GM12878 (cell line): ENCODE measurements around the gene CLTCL1.

Source experiments
- CEBPB ChIP-seq, 2 experiments: fragments of 150-350 bp in 1 of 2; IDR thresholded peaks; 2 replicates each; pipeline ENCODE4 v1.6.1; 2012 to 2014; ENCODE audit warnings: low read depth in 2 of 2, low read length in 2 of 2, borderline replicate concordance in 1 of 2, inconsistent platforms in 1 of 2
- CHD2 ChIP-seq: IDR thresholded peaks from 2 replicates; pipeline ENCODE4 v1.6.1; 2011; ENCODE audit warnings: low read depth, low read length, improper control_type of control experiment, borderline replicate concordance
- CREM ChIP-seq: IDR thresholded peaks from 2 replicates; pipeline ENCODE4 v1.6.1; 2014; ENCODE audit warnings: antibody characterized with exemption, low read depth
- CTCF ChIP-seq, 3 experiments: IDR thresholded peaks in 2 of 3; conservative IDR thresholded peaks in 1 of 3; 2 replicates each; pipeline ENCODE4 v1.5.1; 2011; ENCODE audit warnings: low read depth in 3 of 3, low read length in 3 of 3, mild to moderate bottlenecking in 3 of 3, control low read depth in 2 of 3, moderate library complexity in 2 of 3, inconsistent platforms in 1 of 3, mixed read lengths in 1 of 3; ENCODE audit not compliant: control insufficient read depth in 2 of 3, insufficient read depth in 1 of 3; ENCODE audit errors: extremely low read depth in 1 of 3
- CUX1 ChIP-seq: IDR thresholded peaks from 2 replicates; pipeline ENCODE4 v1.6.1; 2012; ENCODE audit warnings: improper control_type of control experiment, low read depth, low read length; ENCODE audit not compliant: insufficient replicate concordance
- MAX ChIP-seq: IDR thresholded peaks from 2 replicates; pipeline ENCODE4 v1.6.1; 2012; ENCODE audit warnings: low read depth, low read length, improper control_type of control experiment
- NFXL1 ChIP-seq: fragments of 450-650 bp; IDR thresholded peaks from 2 replicates; pipeline ENCODE4 v1.6.1; 2017; ENCODE audit warnings: antibody characterized with exemption, mild to moderate bottlenecking, borderline replicate concordance
- NR2C2 ChIP-seq: IDR thresholded peaks from 2 replicates; pipeline ENCODE4 v1.6.1; 2011; ENCODE audit warnings: borderline replicate concordance, low read depth; ENCODE audit not compliant: control insufficient read depth, insufficient read length
- RB1 ChIP-seq: fragments of 450-650 bp; formaldehyde crosslinking; IDR thresholded peaks from 2 replicates; pipeline ENCODE4 v1.6.1; 2017; ENCODE audit warnings: mild to moderate bottlenecking, borderline replicate concordance
- RFX5 ChIP-seq: IDR thresholded peaks from 2 replicates; pipeline ENCODE4 v1.6.1; 2011; ENCODE audit warnings: low read depth, low read length, improper control_type of control experiment
- YBX1 ChIP-seq: fragments of 450-650 bp; IDR thresholded peaks from 2 replicates; pipeline ENCODE4 v1.6.1; 2016; ENCODE audit warnings: antibody characterized with exemption

- no peak for TF ChIP-seq CHD2
- no peak for TF ChIP-seq CREM
- no peak for TF ChIP-seq NFXL1
- no peak for TF ChIP-seq CEBPB (IDR thresholded peaks at IDR 0.05; ENCODE audit: borderline replicate concordance in 1 of 2, low read depth in 2 of 2, low read length in 2 of 2)
- no peak for TF ChIP-seq RB1
- no peak for TF ChIP-seq CUX1
- no peak for TF ChIP-seq MAX
- TF ChIP-seq YBX1 = no peak
- TF ChIP-seq CTCF (IDR thresholded peaks at IDR 0.05 in 2 of 3, conservative IDR thresholded peaks at IDR 0.05 in 1 of 3; ENCODE audit: control insufficient read depth in 2 of 3, extremely low read depth in 1 of 3, insufficient read depth in 1 of 3, low read depth in 3 of 3, low read length in 3 of 3) = no peak
- no peak for TF ChIP-seq RFX5
- TF ChIP-seq NR2C2 = no peak
Observed at GRCh38 chr22:19195796-19196731, 95.5 kb downstream of the CLTCL1 start.
